COLO829 (cell line): Measurements from ENCODE around the gene DTNBP1.
"Not testable (repeated sequence)": the region's sequence is repeated elsewhere in the genome, so short reads cannot be mapped to it uniquely, and the experiment has no call there.

Source experiments
- DNase-seq: peaks from one replicate; pipeline ENCODE4 v3.0.0; 2012; ENCODE audit warnings: low spot score

DTNBP1 gene

GRCh38 chr6:15556711-15557110 is 106.1 kb downstream of the DTNBP1 start:
- no peak for DNase-seq

- no peak for DNase-seq
These were observed 107.5 kb downstream of the DTNBP1 start for GRCh38 chr6:15555101-15556038.

- DNase-seq: no peak
These were observed 108.1 kb downstream of the DTNBP1 start for GRCh38 chr6:15554728-15555100.

GRCh38 chr6:15553736-15554294 is 109.0 kb downstream of the DTNBP1 start:
- no peak for DNase-seq

GRCh38 chr6:15553031-15553430 is 109.8 kb downstream of the DTNBP1 start:
- DNase-seq: no peak

- no peak for DNase-seq
These were observed 111.0 kb downstream of the DTNBP1 start for GRCh38 chr6:15551798-15552197.

GRCh38 chr6:15551262-15551661 is 111.6 kb downstream of the DTNBP1 start:
- no peak for DNase-seq

GRCh38 chr6:15550546-15551123 is 112.2 kb downstream of the DTNBP1 start:
- DNase-seq: no peak

GRCh38 chr6:15549371-15549770 is 113.5 kb downstream of the DTNBP1 start:
- no peak for DNase-seq

GRCh38 chr6:15547400-15547799 is 115.4 kb downstream of the DTNBP1 start:
- no peak for DNase-seq

GRCh38 chr6:15546591-15546990 is 116.2 kb downstream of the DTNBP1 start:
- DNase-seq: no peak

- DNase-seq: no peak
These were observed 118.4 kb downstream of the DTNBP1 start for GRCh38 chr6:15544321-15544900.

GRCh38 chr6:15543332-15543917 is 119.4 kb downstream of the DTNBP1 start:
- DNase-seq: not testable (repeated sequence)

GRCh38 chr6:15539722-15540270 is 123.0 kb downstream of the DTNBP1 start:
- DNase-seq: no peak

GRCh38 chr6:15538766-15539495 is 123.9 kb downstream of the DTNBP1 start:
- DNase-seq: no peak

GRCh38 chr6:15538106-15538505 is 124.7 kb downstream of the DTNBP1 start:
- no peak for DNase-seq

- no peak for DNase-seq
These were observed 126.5 kb downstream of the DTNBP1 start for GRCh38 chr6:15536198-15536955.

- no peak for DNase-seq
These were observed 127.2 kb downstream of the DTNBP1 start for GRCh38 chr6:15535495-15536197.

- no peak for DNase-seq
These were observed 127.9 kb downstream of the DTNBP1 start for GRCh38 chr6:15534974-15535373.
